ENCODE data around the gene PRKCD.

PRKCD gene

DNA sequence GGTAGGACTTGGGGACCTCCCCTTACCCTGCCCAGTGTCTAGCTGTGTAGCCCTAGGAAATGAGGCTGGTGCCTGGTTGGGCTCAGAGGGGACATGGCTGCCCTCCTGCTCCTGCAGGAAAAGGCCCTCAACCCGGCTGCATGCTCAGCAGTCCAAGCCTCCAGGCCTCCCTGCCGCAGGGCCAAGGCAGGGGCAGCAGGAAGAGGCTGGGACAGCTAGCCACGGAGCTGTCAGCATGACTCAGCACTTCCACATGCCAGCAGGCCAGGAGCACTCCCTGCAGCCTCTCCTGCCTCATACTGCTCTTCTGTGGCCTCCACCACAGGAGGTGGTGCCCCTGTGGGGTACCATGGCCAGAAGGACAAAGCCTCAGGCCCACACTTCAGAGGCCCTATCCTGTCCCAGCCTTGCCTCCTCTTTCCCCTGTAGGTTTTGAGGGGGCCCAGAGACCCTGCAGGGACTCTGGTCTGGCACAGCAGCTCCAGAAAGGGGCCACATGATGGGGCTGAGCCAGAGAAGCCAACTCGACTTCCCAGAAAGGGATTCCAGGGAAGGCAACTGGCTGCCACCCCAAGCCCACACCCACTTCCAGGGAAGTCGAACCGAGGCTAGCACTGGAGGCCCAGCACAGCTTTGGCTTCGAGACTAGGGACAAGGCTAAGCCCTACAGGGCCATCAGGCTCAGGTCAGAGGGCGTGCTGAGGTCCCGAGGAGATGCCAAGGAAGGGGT, 75.3 kb downstream of the PRKCD start:
- no peak for DNase-seq

DNA sequence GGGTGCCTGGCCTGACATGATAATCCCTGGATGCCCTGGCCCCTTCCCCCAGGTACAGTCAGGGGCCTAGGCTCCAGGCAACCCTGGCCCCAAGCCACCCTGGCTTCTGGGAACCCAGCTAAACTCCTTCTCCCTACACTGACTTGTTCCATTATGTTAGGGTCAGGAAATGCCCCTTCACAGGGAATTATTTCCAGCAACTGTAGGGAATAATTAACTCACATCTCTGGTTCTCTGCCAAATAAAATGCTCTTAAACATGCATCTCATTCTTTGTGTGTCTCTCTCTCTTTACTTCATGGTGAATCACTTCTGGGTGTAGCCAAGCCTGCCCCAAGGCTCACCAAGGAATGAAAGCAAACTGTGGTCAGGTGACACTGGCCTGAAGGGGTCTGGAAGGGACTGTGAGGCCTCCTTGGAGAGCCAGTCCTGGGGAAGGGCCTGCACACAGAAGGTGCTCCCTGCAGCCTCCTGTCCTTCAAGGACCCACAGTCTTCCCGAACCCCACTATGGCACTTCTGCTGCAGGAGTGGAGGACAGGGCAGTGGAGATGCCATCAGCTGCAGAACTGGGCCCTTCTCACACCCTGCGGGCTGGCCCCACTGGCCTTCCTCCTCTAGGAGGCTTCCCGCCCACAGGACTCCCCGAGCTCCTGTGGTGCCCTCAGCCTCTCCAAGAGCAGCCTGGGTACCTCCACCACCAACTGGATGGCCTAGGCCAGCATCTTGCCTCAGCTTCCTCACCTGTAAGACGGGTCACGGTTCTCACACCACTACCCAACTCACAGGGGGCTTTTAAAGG, 77.2 kb downstream of the PRKCD start:
- DNase-seq = no peak

DNA sequence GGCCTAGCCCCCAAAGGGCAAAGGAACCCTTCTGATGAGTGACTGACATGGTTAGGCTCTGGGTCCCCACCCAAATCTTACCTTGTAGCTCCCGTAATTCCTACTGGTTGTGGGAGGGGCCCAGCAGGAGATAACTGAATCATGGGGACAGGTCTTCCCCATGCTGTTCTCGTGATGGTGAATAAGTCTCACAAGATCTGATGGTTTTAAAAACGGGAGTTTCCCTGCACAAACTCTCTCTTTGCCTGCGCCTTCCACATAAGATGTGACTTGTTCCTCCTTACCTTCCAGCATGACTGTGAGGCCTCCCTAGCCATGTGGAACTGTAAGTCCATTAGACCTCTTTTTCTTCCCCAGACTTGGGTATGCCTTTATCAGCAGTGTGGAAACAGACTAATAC, 77.9 kb downstream of the PRKCD start:
- DNase-seq = no peak

DNA sequence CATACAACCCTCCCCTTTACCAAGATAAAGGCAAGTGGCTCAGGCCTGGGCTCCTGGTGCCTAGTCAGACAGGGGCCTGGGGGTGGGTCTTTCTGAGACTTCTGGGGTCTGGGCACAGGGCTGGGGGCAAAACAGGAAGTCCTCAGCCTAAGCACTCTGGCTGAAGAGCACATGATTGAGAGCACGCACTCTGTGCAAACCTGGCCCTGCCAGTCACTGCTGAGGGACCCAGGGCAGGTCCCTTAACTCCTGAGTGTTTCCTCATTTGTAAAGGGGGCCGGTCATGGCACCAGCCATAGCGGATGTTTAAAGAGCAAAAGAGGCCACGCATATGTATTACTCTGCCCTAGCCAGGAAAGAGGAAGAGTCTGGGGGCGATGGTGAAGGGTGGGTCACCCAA, 78.8 kb downstream of the PRKCD start:
- DNase-seq = no peak

DNA sequence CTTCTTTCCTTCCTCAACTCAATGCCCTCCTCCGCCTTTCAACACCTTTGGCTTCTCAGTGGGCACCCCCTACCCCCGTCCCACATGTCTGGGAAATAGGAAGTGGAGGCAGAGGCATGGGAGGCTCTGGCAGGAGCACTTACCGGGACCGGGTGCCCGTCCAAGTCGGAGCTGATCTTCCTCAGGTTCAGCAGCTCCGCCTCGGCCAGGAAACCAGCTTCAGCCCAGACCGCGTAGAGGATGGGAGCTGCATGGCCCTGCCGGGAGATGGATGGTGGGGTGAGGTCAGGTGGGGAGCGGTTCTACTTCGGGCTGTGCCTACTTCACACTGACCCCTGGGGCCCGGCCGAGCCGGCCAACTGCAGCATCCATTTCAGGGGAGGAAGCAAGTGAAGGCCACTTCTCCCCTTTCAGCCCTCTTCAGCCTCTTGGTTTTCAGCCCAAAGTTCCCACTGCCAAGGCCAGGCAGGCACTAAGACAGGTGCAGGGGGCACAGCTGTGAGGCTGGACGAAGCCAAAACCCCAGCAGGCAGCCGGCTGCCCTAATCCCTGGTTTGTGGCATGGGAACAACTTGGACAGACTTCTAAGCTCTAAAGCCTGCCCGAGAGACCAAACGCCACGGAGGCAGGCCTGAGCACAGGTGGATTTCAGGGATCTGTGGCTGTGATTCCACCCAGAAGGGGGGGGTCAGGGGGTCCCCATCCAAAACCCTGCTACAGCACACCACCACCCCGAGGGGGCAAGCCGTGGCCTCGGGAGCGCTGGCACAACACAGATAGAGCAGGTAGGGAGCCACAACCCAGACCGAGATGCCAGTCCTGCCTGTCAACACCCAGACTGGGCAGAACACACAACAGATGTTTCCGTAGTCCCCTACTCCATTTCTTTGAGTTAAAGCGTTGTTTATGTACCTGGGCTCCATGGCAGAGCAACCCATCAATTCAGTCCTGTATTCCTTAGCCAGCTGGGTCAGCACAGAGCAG, 80.3 kb downstream of the PRKCD start:
- DNase-seq = no peak

DNA sequence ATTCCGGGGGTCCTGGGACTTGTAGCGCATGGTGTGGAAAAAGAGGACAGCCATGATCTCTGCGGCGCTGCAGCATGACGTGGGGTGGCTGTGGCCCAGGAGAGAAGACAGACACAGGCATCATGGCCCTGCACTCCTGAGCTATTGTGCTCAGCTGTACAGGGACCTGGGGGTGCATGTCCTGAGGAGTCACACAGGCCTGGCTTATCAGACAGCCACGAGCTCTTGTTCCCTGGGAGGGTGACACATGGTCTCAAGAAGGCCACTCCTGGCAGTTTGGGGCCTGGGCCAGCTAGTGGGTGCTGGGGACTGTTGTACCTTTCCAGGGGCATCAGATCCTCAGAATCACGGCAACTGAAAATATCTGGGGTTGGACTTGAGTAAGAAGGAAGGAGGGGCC, 81.1 kb downstream of the PRKCD start:
- no peak for DNase-seq
